Activated CD8-positive, alpha-beta T cell treated with anti-CD3 and anti-CD28 coated beads for 36 hours (primary cell): ENCODE data around the gene POLD4. TPM values are rescaled to one million over a fixed set of nuclear protein-coding genes. Genes with fewer than 3 reads are reported as not detected.

ENCODE experiments used
- ATAC-seq: fragments of 200-7000 bp; cut with Tn5 transposase; one replicate; pipeline ENCODE4 v1.10.0; 2021; ENCODE audit warnings: mild to moderate bottlenecking, moderate library complexity
- CTCF ChIA-PET: fragments of 350-600 bp; sonication (Branson Sonifier 250); formaldehyde crosslinking; loops from one replicate; lab custom pipeline; 2021; ENCODE audit warnings: antibody characterized with exemption; lab: Charles Lee
- POLR2A ChIA-PET: fragments of 350-600 bp; sonication (Branson Sonifier 250); formaldehyde crosslinking; loops from one replicate; lab custom pipeline; 2021; ENCODE audit warnings: antibody characterized with exemption; lab: Charles Lee
- DNase-seq: peaks from one replicate; pipeline ENCODE4 v3.0.0-alpha.2; 2020
- H3K27ac Mint-ChIP-seq: one replicate; pipeline ENCODE4 v1.8.0; 2021; ENCODE audit warnings: mild to moderate bottlenecking, mixed read lengths
- H3K27me3 Mint-ChIP-seq: one replicate; pipeline ENCODE4 v1.8.0; 2021; ENCODE audit warnings: mixed read lengths
- H3K36me3 Mint-ChIP-seq: one replicate; pipeline ENCODE4 v1.8.0; 2021; ENCODE audit warnings: low read depth, mixed read lengths
- H3K4me1 Mint-ChIP-seq: one replicate; pipeline ENCODE4 v1.8.0; 2021; ENCODE audit warnings: low read depth, mixed read lengths
- H3K4me3 Mint-ChIP-seq: one replicate; pipeline ENCODE4 v1.8.0; 2021; ENCODE audit warnings: mild to moderate bottlenecking, moderate library complexity, mixed read lengths
- H3K9me3 Mint-ChIP-seq: one replicate; pipeline ENCODE4 v1.8.0; 2021; ENCODE audit warnings: mixed read lengths
- intact Hi-C: fragments of 100-400 bp; cut with micrococcal nuclease; formaldehyde crosslinking; loops from one replicate; pipeline ENCODE4 v1.10.0; 2022
- total RNA-seq, 2 experiments: library from RNA; stranded (reverse); gene quantifications; one replicate each; pipeline ENCODE4 v1.2.3, GENCODE V29; 2021
- TF ChIP-seq, protein P1 (sequence below): fragments of 200-600 bp; IDR thresholded peaks from one replicate; pipeline ENCODE4 v1.8.0; 2022; ENCODE audit warnings: antibody characterized with exemption, mild to moderate bottlenecking

The POLD4 gene
- total RNA-seq, 2 experiments from 2014 or later: 34.1 to 36.1 TPM

DNA sequence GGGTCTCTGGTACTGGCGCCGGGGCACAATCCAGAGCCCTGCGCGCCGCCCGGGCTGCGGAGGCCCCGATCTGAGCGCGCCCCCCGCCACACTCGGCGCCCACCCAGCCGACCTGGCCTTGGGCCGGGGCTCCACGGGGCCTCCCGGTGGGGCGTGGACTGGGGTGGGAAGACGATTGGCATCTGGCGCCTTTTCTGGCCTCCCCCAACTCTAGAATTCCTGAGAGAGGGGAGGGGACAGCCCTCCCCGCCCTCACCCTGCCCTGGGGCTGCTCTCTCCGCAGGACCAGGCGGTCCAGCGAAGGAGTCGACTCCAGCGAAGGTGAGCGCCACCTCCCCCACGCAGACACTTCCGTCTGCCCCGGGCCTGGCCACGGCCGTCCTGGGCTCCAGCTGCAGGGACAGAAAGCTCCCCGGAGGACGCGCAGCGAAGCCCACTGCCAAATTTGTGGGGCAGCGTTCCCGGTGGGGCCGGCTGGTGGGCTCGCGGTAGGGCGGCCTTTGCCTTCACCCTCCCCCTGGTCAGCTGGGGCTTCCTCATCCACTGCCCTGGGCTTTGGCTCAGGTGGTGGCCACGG lies 49.4 kb downstream of the POLD4 start:
- ChIA-PET CTCF (interaction anchor here (1.0 to 4.5 kb wide), 7 partner anchors 10 to 49 kb away, joined by 3 to 23 read pairs (median 3); partner anchors contain the start of genes ANKRD13D and POLD4), POLR2A (interaction anchor here (1.0 to 6.9 kb wide), 7 partner anchors 10 to 64 kb away, joined by 3 to 88 read pairs (median 5); partner anchors contain the start of gene ANKRD13D)
- intact Hi-C loops: no loop called here
- ATAC-seq (peak; percentile 41), DNase-seq (peak; percentile 43)
- H3K4me1 Mint-ChIP-seq: peaks cover 7% of the 10 kb centered on the region
- H3K36me3 Mint-ChIP-seq: peaks cover 12% of the 10 kb centered on the region
- H3K4me3 Mint-ChIP-seq: peak overlapping the region; percentile 59
- H3K27ac Mint-ChIP-seq: no peak overlapping the region
- H3K9me3 Mint-ChIP-seq: no peaks in the 10 kb centered on the region
- TF ChIP-seq, protein P1, sequence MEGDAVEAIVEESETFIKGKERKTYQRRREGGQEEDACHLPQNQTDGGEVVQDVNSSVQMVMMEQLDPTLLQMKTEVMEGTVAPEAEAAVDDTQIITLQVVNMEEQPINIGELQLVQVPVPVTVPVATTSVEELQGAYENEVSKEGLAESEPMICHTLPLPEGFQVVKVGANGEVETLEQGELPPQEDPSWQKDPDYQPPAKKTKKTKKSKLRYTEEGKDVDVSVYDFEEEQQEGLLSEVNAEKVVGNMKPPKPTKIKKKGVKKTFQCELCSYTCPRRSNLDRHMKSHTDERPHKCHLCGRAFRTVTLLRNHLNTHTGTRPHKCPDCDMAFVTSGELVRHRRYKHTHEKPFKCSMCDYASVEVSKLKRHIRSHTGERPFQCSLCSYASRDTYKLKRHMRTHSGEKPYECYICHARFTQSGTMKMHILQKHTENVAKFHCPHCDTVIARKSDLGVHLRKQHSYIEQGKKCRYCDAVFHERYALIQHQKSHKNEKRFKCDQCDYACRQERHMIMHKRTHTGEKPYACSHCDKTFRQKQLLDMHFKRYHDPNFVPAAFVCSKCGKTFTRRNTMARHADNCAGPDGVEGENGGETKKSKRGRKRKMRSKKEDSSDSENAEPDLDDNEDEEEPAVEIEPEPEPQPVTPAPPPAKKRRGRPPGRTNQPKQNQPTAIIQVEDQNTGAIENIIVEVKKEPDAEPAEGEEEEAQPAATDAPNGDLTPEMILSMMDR: no peak
- no peaks in the 10 kb centered on the region for H3K27me3 Mint-ChIP-seq

DNA sequence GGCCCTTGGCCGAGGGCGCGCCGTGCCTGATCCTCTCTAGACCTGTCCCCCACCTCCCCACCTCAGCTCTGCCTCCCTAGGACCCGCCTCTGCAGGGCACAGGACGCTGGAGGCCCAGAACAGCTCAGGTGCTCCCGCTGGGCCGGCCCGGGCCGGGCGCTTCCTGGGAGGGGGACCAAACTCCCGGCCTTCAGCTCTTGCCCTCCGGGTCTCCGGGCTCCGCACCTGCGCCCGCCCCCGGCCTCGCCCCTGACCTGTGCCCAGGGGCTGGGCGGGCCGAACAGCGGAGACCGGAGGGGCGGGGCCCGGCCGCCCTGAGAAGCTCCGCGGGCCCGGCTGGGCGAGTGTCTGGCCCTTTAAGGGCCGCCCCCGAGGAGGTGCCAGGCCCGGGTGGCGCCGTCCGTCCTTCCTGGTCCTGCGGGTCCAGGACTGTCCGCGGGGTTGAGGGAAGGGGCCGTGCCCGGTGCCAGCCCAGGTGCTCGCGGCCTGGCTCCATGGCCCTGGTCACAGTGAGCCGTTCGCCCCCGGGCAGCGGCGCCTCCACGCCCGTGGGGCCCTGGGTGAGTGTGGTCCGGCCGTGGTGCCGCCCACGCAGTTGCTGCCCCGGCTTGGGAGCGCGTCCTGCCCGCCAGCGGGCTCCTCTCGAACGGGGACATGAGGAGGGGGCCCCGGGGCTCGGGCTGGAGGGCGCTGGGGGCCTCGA lies 50.1 kb downstream of the POLD4 start, which contains the start of gene SSH3:
Gene SSH3, plus strand, starts transcription at position 399 of the 703 bp plus-strand sequence. Its CDS starts 96 bp downstream, at position 495.
- DNase-seq (peak; percentile 57), ATAC-seq (peak; percentile 84)
- CTCF ChIA-PET: interaction anchor here (0.8 to 4.5 kb wide), 10 partner anchors 10 to 50 kb away, joined by 3 to 23 read pairs (median 4); partner anchors contain the start of genes ANKRD13D and POLD4
- Mint-ChIP-seq H3K27ac (no peak within 1 kb of the TSS), H3K27me3 (no peaks in the 10 kb centered on the region), H3K36me3 (peaks cover 18% of the 10 kb centered on the region), H3K9me3 (no peaks in the 10 kb centered on the region), H3K4me1 (peaks cover 12% of the 10 kb centered on the region), H3K4me3 (peak within 1 kb of the TSS; percentile 59)
- POLR2A ChIA-PET: interaction anchor here (0.6 to 6.9 kb wide), 13 partner anchors 13 to 99 kb away, joined by 3 to 88 read pairs (median 3); partner anchors contain the start of gene ANKRD13D
- intact Hi-C loops: no loop called here
- TF ChIP-seq, protein P1: no peak

DNA sequence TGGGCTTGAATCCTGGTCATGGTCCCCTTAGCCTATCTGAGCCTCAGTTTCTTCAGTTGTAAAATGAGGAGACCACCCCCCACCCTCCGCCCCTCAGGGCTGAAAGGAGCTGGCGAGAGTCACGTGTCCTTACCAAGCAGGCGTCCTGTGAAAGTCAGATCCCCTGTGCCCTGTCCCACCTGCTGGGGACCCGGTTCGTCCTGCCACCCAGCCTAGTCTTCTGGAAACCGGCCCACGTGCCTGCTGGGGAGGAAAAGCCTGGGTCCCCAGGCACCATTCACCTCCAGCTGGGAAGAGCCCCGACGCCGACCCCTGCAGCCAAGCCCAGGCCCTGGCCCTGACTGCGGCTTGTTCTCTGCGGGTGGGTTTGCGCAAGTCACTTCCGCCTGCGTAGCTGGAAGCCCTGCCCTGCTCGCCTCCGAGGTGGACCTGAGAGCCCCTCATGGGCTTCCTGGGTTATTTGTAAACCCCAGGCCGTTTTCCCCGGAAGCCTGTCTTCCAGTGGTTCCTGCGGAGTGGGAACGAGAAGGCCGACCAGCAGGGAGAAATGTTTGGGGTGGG lies 50.7 kb downstream of the POLD4 start:
- ChIA-PET POLR2A (interaction anchor here (0.6 to 6.9 kb wide), 13 partner anchors 12 to 100 kb away, joined by 3 to 88 read pairs (median 3); partner anchors contain the start of gene ANKRD13D), CTCF (interaction anchor here (0.8 to 4.5 kb wide), 9 partner anchors 10 to 50 kb away, joined by 3 to 23 read pairs (median 4); partner anchors contain the start of genes ANKRD13D and POLD4)
- Mint-ChIP-seq H3K36me3 (peaks cover 25% of the 10 kb centered on the region), H3K4me1 (peaks cover 14% of the 10 kb centered on the region), H3K27me3 (no peaks in the 10 kb centered on the region), H3K4me3 (peak overlapping the region; percentile 45), H3K9me3 (no peaks in the 10 kb centered on the region), H3K27ac (no peak overlapping the region)
- ATAC-seq (peak; percentile 23), DNase-seq (no peak)
- intact Hi-C loops: no loop called here
- TF ChIP-seq, protein P1: no peak

DNA sequence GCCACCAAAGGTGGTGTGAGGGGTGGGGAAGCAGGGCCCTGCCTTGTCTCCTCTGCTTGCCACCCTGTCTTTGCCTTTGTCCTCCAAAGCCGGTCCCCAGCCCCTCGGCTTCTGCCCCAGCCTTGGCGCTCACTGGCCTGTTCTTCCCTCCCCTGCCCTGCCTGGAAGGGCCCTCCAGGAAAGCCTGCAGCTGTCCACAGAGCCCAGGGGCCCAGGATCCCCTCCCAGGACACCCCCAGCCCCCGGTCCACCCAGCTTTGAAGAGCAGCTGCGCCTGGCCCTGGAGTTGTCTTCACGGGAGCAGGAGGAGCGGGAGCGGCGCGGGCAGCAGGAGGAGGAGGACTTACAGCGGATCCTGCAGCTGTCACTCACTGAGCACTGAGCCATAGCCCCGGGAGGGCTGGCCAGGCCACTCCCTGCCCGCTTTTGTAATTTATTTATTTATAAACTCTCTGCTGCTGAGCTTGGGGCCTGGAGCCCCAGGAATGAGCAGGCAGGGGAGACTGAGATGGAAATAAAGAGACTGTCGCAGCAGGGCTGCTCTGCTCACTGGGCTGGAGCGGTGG lies 51.3 kb downstream of the POLD4 start:
- CTCF ChIA-PET: interaction anchor here (0.8 to 4.5 kb wide), 5 partner anchors 15 to 51 kb away, joined by 3 to 23 read pairs (median 4); partner anchors contain the start of gene POLD4
- POLR2A ChIA-PET: interaction anchor here (0.8 to 6.9 kb wide), 7 partner anchors 12 to 101 kb away, joined by 3 to 88 read pairs (median 3); partner anchors contain the start of gene ANKRD13D
- Mint-ChIP-seq H3K4me3 (peak overlapping the region; percentile 45), H3K4me1 (peaks cover 14% of the 10 kb centered on the region), H3K9me3 (no peaks in the 10 kb centered on the region), H3K27me3 (no peaks in the 10 kb centered on the region), H3K36me3 (peaks cover 26% of the 10 kb centered on the region), H3K27ac (no peak overlapping the region)
- DNase-seq: no peak
- intact Hi-C loops: no loop called here
- ATAC-seq: no peak
- TF ChIP-seq, protein P1: no peak
